Activated CD8-positive, alpha-beta memory T cell treated with anti-CD3 and anti-CD28 coated beads, Interleukin-2, amount 50 U/mL, for 1 hour (primary cell): Measurements from ENCODE around the gene RAMP3.

Experiments
- DNase-seq: peaks from one replicate; pipeline ENCODE4 v3.0.0-alpha.2; 2020; ENCODE audit errors: extremely low read depth

RAMP3 gene

DNA sequence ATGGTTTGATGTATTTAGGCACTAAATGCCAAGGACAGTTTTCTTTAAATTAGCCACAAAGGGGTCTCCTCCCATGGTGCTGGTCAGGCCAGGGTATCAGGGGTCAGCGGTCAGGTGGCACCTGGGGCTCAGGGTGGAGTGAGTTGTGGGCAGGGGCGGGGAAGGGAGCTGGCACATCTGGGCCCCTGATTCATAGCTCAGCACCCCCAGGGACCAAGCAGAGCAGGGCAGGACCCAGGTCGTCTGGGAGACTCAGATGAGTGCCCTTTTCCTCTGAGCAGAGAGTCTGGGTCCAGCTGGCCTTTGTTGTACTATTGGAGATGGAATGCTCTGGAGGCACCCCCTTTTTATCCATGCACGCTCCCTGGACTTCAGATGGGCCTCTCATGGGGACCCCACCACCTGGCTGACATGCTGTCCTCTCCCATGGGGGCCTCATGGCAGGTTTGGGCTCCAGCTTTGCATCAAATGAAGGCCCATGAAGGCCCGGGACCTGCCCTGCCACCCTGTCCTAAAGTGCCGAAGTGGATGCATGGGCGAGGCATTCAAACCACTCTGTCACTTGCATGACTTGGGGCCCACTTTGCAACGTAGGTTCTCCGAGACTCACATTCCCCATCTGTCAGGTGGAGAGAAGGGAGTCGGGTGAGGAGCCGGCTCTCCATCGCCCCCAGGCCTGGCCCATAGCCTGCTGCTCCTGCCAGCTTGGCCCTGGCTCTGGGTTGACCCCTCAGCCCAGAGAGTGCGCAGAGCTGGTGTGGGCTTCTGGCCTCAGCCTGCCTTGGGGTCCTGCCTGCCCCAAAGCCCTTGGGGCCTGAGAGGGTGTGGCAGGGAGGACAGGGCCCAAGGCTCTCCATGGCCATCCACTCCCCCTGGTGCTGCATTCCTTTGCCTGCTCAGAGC lies 66.4 kb downstream of the RAMP3 start:
- no peak for DNase-seq

DNA sequence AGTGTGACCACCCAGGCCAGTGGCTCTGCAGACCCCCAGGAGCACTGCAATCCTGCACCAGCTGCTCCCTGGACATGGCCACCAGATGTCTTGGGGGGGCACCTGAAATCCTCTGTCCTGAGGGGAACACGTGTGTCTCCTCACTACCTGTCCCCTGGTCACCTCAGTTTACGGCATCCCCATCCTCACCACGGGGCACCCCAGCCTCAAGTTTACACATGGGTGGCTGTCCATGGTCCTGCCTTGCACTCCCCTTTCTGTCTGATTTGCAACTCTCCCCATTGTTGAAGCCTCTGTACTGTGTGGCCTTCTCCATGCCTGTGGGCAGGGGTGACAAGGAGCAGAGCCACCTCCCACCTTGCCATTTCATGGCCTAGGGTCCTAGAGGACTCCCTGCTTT lies 67.2 kb downstream of the RAMP3 start:
- no peak for DNase-seq

DNA sequence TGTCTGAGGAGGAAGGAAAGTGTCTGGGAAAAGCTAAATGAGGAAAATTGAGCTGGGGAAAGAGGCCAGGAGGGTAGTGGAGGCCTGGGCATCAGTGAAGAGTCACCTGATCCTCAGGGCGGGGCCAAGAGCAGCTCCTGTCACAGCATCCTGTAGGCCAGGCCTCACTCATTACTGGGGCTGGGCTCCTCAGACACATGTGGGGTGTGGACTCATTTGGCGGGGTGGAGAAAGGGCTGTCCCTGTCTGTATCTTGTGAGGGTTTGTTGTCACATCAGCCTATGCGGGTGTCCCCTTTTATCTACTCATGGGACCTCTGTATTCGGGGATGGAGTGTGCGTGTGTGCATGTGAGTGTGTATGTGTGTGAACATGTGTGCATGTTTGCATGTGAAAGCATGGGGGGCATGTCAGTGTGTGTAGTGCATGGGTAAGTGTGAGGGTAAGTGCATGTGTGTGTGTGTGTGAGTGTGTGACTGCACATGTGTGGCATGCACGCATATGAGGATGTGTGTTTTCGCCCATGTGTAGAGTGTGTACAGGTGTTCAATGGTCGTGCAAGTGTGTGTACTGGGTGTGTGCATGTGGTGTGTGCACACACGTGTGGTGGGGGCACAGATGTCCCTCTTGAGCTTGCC lies 67.8 kb downstream of the RAMP3 start:
- DNase-seq: no peak

- DNase-seq: no peak
These were observed 68.4 kb downstream of the RAMP3 start for GRCh38 chr7:45225948-45226335.

- DNase-seq: no peak
These were observed 71.7 kb downstream of the RAMP3 start for GRCh38 chr7:45229156-45229920.

DNA sequence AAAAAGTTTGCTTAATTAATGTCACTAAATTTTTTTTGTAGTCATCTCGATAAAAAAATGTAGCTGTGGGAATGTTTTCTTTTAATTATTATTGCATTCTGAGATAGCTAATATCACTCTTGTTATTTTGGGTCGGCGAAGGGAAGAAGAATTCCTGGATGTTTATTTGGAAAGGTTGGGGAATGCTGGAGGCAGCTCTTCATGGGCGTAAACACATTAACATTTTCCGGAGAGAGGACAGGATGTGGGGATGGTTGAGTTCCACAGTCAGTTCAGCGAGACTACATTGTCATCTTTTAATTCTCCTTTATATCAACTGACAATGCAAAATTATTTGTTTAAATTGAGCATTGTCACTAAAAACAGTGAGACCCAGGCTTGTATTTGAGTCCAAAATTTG lies 72.5 kb downstream of the RAMP3 start:
- no peak for DNase-seq

GRCh38 chr7:45230611-45231165 lies 73.1 kb downstream of the RAMP3 start:
- DNase-seq: no peak

DNA sequence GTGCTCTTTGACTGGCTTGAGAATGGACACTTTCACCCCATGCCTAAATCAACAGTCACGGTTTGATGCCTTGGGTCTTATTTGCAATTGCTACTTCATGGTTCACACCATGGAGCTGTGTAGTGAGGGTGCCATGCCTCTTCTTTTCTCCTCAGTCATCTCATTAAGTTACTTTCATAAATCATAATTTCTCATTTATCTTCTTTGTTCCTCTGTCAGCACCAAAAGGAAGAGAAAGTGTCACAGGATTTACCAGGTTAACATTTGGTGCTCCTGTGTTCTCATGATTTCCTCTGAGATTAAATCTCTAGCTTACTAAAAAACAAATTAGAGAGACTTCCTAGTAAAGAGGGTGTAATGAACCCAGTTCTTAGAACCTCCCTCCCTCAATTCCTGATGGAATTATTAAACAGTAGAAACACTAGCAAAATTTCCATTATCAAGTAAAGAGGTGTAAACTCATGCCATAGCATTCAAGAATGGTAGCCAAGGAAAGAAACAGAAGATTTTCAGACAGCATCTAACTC lies 75.7 kb downstream of the RAMP3 start:
- no peak for DNase-seq
